Measurements from ENCODE around the gene IKZF2. TPM values are rescaled to one million over a fixed set of nuclear protein-coding genes. Genes with fewer than 3 reads are reported as not detected.

Gene IKZF2
- total and polyA plus RNA-seq, 4 donors = 1.3 to 51.4 (median 7.3) TPM

- Histone ChIP-seq H3K36me3 (ENCODE audit: control insufficient read depth in 4 of 4, insufficient read depth in 4 of 4, low read length in 4 of 4) (no peaks in the 10 kb centered on the region), H3K4me3 (no peak overlapping the region), H3K9me3 (ENCODE audit: control insufficient read depth in 4 of 4, insufficient read depth in 3 of 4, low read length in 3 of 4) (no peaks in the 10 kb centered on the region), H3K27me3 (ENCODE audit: control insufficient read depth in 3 of 3, insufficient read depth in 3 of 3, low read length in 2 of 3) (no peaks in the 10 kb centered on the region), H3K9ac (ENCODE audit: insufficient read depth in 1 of 2, low read length in 2 of 2) (no peak overlapping the region), H3K4me1 (ENCODE audit: control insufficient read depth in 5 of 5, insufficient read depth in 5 of 5, low read length in 5 of 5) (no peaks in the 10 kb centered on the region), H3K27ac (ENCODE audit: low read depth in 1 of 2, low read length in 1 of 2) (no peak overlapping the region)
- DNase-seq (peak in 2 of 3 donors; percentile 12), ATAC-seq (ENCODE audit: insufficient read depth, low FRiP score) (no peak)
- 22 to 57% methylated on average over 2 of the region's 2 CpGs for WGBS, 2 donors
- TF ChIP-seq, protein P1, sequence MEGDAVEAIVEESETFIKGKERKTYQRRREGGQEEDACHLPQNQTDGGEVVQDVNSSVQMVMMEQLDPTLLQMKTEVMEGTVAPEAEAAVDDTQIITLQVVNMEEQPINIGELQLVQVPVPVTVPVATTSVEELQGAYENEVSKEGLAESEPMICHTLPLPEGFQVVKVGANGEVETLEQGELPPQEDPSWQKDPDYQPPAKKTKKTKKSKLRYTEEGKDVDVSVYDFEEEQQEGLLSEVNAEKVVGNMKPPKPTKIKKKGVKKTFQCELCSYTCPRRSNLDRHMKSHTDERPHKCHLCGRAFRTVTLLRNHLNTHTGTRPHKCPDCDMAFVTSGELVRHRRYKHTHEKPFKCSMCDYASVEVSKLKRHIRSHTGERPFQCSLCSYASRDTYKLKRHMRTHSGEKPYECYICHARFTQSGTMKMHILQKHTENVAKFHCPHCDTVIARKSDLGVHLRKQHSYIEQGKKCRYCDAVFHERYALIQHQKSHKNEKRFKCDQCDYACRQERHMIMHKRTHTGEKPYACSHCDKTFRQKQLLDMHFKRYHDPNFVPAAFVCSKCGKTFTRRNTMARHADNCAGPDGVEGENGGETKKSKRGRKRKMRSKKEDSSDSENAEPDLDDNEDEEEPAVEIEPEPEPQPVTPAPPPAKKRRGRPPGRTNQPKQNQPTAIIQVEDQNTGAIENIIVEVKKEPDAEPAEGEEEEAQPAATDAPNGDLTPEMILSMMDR (IDR thresholded peaks at IDR 0.05; ENCODE audit: control extremely low read depth, extremely low read depth) = no peak
These were observed 64.8 kb downstream of the IKZF2 start for GRCh38 chr2:213086571-213086970.

DNA sequence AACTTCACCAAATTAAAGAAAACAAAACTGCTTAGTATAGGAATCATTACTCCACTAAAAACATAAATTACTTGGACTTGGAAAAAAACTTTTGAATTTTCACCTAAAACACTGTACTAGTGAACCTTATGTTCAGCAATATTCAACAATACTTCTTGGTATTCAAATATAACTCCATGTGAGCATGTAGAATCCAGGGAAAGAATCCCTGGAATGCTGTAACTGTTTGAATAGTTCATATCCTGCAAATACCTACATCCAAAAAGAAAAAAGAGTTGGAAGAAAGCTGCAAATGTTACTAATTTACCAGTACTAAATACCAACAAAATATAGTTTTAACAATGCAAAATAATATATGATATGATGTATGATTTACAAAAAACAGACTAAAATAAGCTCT, 65.4 kb downstream of the IKZF2 start:
- no peak for ATAC-seq (ENCODE audit: insufficient read depth, low FRiP score)
- H3K9me3 ChIP-seq (ENCODE audit: control insufficient read depth in 4 of 4, insufficient read depth in 3 of 4, low read length in 3 of 4) = no peaks in the 10 kb centered on the region

GRCh38 chr2:213085538-213085937, 65.9 kb downstream of the IKZF2 start:
- no peak overlapping the region for H3K4me3 ChIP-seq
- 77 to 89% methylated on average over 4 of the region's 4 CpGs for WGBS, 2 donors
- no peaks in the 10 kb centered on the region for H3K9me3 ChIP-seq (ENCODE audit: control insufficient read depth in 4 of 4, insufficient read depth in 3 of 4, low read length in 3 of 4)
- no peak overlapping the region for H3K9ac ChIP-seq (ENCODE audit: insufficient read depth in 1 of 2, low read length in 2 of 2)
- no peak overlapping the region for H3K27ac ChIP-seq (ENCODE audit: low read depth in 1 of 2, low read length in 1 of 2)
- no peaks in the 10 kb centered on the region for H3K4me1 ChIP-seq (ENCODE audit: control insufficient read depth in 5 of 5, insufficient read depth in 5 of 5, low read length in 5 of 5)
- no peaks in the 10 kb centered on the region for H3K36me3 ChIP-seq (ENCODE audit: control insufficient read depth in 4 of 4, insufficient read depth in 4 of 4, low read length in 4 of 4)
- DNase-seq (no peak), ATAC-seq (ENCODE audit: insufficient read depth, low FRiP score) (no peak)
- H3K27me3 ChIP-seq (ENCODE audit: control insufficient read depth in 3 of 3, insufficient read depth in 3 of 3, low read length in 2 of 3) = no peaks in the 10 kb centered on the region
- TF ChIP-seq, protein P1 (IDR thresholded peaks at IDR 0.05; ENCODE audit: control extremely low read depth, extremely low read depth) = no peak

More for the DNA sequence above, 65.4 kb downstream of the IKZF2 start:
- H3K36me3 ChIP-seq (ENCODE audit: control insufficient read depth in 4 of 4, insufficient read depth in 4 of 4, low read length in 4 of 4) = no peaks in the 10 kb centered on the region
- no peaks in the 10 kb centered on the region for H3K4me1 ChIP-seq (ENCODE audit: control insufficient read depth in 5 of 5, insufficient read depth in 5 of 5, low read length in 5 of 5)
- no peaks in the 10 kb centered on the region for H3K27me3 ChIP-seq (ENCODE audit: control insufficient read depth in 3 of 3, insufficient read depth in 3 of 3, low read length in 2 of 3)
- TF ChIP-seq, protein P1 (IDR thresholded peaks at IDR 0.05; ENCODE audit: control extremely low read depth, extremely low read depth) = no peak
- DNase-seq = no peak
- no peak overlapping the region for H3K4me3 ChIP-seq
- no peak overlapping the region for H3K9ac ChIP-seq (ENCODE audit: insufficient read depth in 1 of 2, low read length in 2 of 2)
- no peak overlapping the region for H3K27ac ChIP-seq (ENCODE audit: low read depth in 1 of 2, low read length in 1 of 2)

DNA sequence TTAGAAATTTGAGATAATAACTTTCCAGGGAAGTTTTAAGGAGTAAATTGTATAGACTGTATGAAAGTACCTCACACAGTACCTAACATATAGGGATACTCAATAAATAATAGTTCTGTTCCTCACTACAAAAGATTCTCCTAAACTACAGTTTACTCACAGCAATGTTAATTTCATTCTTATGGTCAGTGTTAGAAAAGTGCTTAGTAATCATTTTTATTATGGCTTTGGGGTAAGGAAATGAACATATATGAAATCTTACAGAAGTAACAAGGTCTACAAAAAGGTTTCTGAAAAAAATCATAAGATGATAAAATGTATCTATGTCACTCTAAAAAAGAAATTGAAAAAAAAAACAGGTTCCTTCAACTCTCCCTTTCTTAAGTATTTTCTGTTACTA, 67.2 kb downstream of the IKZF2 start:
- no peaks in the 10 kb centered on the region for H3K4me1 ChIP-seq (ENCODE audit: control insufficient read depth in 5 of 5, insufficient read depth in 5 of 5, low read length in 5 of 5)
- no peak for ATAC-seq (ENCODE audit: insufficient read depth, low FRiP score)
- no peak overlapping the region for H3K27ac ChIP-seq (ENCODE audit: low read depth in 1 of 2, low read length in 1 of 2)
- DNase-seq = no peak
- no peak overlapping the region for H3K4me3 ChIP-seq
- TF ChIP-seq, protein P1 (IDR thresholded peaks at IDR 0.05; ENCODE audit: control extremely low read depth, extremely low read depth) = no peak
- H3K9me3 ChIP-seq (ENCODE audit: control insufficient read depth in 4 of 4, insufficient read depth in 3 of 4, low read length in 3 of 4) = no peaks in the 10 kb centered on the region
- H3K9ac ChIP-seq (ENCODE audit: insufficient read depth in 1 of 2, low read length in 2 of 2) = no peak overlapping the region
- H3K27me3 ChIP-seq (ENCODE audit: control insufficient read depth in 3 of 3, insufficient read depth in 3 of 3, low read length in 2 of 3) = no peaks in the 10 kb centered on the region
- H3K36me3 ChIP-seq (ENCODE audit: control insufficient read depth in 4 of 4, insufficient read depth in 4 of 4, low read length in 4 of 4) = no peaks in the 10 kb centered on the region

Data from lung (tissue), 12 donors.